Vagina (tissue), 2 donors: ENCODE measurements around the gene WDR45. TPM values are rescaled to one million over a fixed set of nuclear protein-coding genes. Genes with fewer than 3 reads are reported as not detected.

Experiments
- DNase-seq, 2 donors: peaks; one replicate each; pipeline ENCODE4 v3.0.0-alpha.2; 2017; ENCODE audit errors: extremely low spot score in 2 of 2
- H3K27ac ChIP-seq: fragments of 200-600 bp; sonication (generic); one replicate; pipeline ENCODE4 v1.5.1; 2019
- H3K27me3 ChIP-seq: fragments of 200-600 bp; sonication (generic); one replicate; pipeline ENCODE4 v1.5.1; 2019
- H3K36me3 ChIP-seq, 2 donors: fragments of 200-600 bp; sonication (generic); one replicate each; pipeline ENCODE4 v1.5.1; 2017 to 2019
- H3K4me1 ChIP-seq: fragments of 200-600 bp; sonication (generic); one replicate; pipeline ENCODE4 v1.5.1; 2019
- H3K4me3 ChIP-seq, 2 donors: fragments of 200-600 bp; sonication (generic); 1 replicate in 1 of 2; 2 replicates in 1 of 2; pipeline ENCODE4 v1.5.1; 2016 to 2019
- H3K9me3 ChIP-seq: fragments of 200-600 bp; sonication (generic); one replicate; pipeline ENCODE4 v1.5.1; 2019
- POLR2A ChIP-seq, 2 donors: fragments of 450-650 bp; IDR thresholded peaks; one replicate each; pipeline ENCODE4 v1.6.1; 2017; ENCODE audit warnings: antibody characterized with exemption in 2 of 2, mild to moderate bottlenecking in 2 of 2, moderate library complexity in 2 of 2
- POLR2AphosphoS5 ChIP-seq, 2 donors: sonication (generic); formaldehyde crosslinking; IDR thresholded peaks; one replicate each; pipeline ENCODE4 v1.9.0; 2017; ENCODE audit warnings: antibody characterized with exemption in 2 of 2, mild to moderate bottlenecking in 2 of 2, low read depth in 1 of 2; ENCODE audit not compliant: insufficient read depth in 1 of 2
- intact Hi-C: fragments of 100-400 bp; cut with DNase I; formaldehyde crosslinking; loops from one replicate; pipeline ENCODE4 v1.15.1; 2023
- total RNA-seq: library from RNA; depleted of rRNA; stranded (reverse); fragments of >200 nt; gene quantifications from one replicate; pipeline ENCODE4 v1.2.3, GENCODE V29; 2016
- TF ChIP-seq, protein P1 (sequence below), 3 experiments: fragments of 450-650 bp in 2 of 3; fragments of 200-600 bp in 1 of 3; sonication (generic) in 1 of 3; IDR thresholded peaks; one replicate each; pipeline ENCODE4 v1.5.1; 2017 to 2019; ENCODE audit warnings: antibody characterized with exemption in 3 of 3, mild to moderate bottlenecking in 2 of 3, moderate library complexity in 2 of 3

The WDR45 gene
- total RNA-seq, 1 donor from 2014 or later, result 72.7 TPM

DNA sequence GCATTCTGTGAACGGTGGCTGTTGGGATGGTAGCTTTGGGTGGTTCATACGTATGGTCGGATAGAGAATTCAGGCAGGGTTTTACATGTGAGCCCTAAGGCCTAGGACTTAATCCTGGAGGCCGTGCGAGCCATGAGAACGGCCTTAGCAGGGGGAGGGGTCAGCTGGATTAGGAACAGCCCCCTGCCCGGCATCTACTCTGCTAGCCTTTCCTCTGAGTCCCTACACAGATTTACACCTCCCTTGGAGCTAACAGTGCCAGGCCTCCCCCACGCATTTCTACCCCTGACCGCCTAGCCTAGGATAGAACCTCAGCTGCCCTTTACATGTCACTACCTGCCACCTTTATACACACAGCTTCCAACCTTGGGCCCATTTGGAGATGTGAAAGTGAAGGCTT is 13.0 kb downstream of the WDR45 start:
- Histone ChIP-seq H3K9me3 (no peaks in the 10 kb centered on the region), H3K27ac (no peak overlapping the region), H3K4me3 (no peak overlapping the region), H3K4me1 (no peaks in the 10 kb centered on the region), H3K27me3 (no peaks in the 10 kb centered on the region), H3K36me3 (peaks cover 0 to 5% of the 10 kb centered on the region in 2 donors)
- TF ChIP-seq, protein P1, sequence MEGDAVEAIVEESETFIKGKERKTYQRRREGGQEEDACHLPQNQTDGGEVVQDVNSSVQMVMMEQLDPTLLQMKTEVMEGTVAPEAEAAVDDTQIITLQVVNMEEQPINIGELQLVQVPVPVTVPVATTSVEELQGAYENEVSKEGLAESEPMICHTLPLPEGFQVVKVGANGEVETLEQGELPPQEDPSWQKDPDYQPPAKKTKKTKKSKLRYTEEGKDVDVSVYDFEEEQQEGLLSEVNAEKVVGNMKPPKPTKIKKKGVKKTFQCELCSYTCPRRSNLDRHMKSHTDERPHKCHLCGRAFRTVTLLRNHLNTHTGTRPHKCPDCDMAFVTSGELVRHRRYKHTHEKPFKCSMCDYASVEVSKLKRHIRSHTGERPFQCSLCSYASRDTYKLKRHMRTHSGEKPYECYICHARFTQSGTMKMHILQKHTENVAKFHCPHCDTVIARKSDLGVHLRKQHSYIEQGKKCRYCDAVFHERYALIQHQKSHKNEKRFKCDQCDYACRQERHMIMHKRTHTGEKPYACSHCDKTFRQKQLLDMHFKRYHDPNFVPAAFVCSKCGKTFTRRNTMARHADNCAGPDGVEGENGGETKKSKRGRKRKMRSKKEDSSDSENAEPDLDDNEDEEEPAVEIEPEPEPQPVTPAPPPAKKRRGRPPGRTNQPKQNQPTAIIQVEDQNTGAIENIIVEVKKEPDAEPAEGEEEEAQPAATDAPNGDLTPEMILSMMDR (IDR thresholded peaks at IDR 0.05), result no peak
- no peak for TF ChIP-seq POLR2A (IDR thresholded peaks at IDR 0.05)
- no peak for TF ChIP-seq POLR2AphosphoS5 (IDR thresholded peaks at IDR 0.05; ENCODE audit: insufficient read depth in 1 of 2, low read depth in 1 of 2)
- no peak for DNase-seq
- intact Hi-C loops, result no loop called here

DNA sequence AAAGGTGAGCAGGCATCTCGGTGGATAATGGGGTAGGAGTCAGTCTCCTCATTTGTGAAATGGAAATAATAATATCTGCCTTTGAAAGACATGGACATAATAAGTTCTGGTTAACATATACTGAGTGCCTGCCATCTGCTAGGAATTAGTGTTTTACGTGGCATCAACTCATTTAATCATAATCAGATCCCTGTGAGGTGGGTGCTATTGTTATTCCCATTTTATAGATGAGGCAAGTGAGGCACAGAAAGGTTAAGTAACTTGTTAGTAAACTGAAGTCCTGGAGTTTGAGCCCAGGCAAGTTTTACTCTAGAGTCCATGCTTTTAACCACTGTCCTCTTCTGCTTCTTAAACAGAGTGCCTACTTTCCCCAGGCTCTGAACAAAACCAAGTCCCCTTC is 13.4 kb downstream of the WDR45 start:
- Histone ChIP-seq H3K4me1 (no peaks in the 10 kb centered on the region), H3K9me3 (no peaks in the 10 kb centered on the region), H3K36me3 (peaks cover 0 to 5% of the 10 kb centered on the region in 2 donors), H3K27me3 (no peaks in the 10 kb centered on the region), H3K4me3 (no peak overlapping the region), H3K27ac (no peak overlapping the region)
- intact Hi-C loops, result no loop called here
- TF ChIP-seq POLR2A (IDR thresholded peaks at IDR 0.05) (no peak), POLR2AphosphoS5 (IDR thresholded peaks at IDR 0.05; ENCODE audit: insufficient read depth in 1 of 2, low read depth in 1 of 2) (no peak)
- TF ChIP-seq, protein P1 (IDR thresholded peaks at IDR 0.05), result no peak
- no peak for DNase-seq

DNA sequence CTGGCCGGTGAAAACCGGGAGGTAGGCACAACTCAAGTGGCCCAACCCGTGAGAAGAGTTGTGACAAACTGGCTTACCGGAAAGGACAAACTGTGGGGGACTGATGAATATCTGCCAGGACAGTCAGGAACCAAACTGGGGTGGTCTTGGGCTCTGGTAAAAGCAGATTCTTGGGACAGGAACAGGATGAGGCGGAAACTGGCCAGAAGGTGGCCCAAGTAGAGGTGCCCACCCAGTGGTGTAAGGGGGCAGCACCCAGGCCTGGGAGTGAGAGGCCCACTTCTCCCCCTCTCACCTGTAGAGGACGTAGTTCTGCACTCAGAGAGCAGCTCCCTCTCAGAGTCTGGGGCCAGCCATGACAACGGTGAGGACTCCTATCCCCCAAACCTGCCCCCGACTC is 15.0 kb downstream of the WDR45 start:
- TF ChIP-seq POLR2AphosphoS5 (IDR thresholded peaks at IDR 0.05; ENCODE audit: insufficient read depth in 1 of 2, low read depth in 1 of 2) (no peak), POLR2A (IDR thresholded peaks at IDR 0.05) (no peak)
- TF ChIP-seq, protein P1 (IDR thresholded peaks at IDR 0.05), result no peak
- Histone ChIP-seq H3K9me3 (no peaks in the 10 kb centered on the region), H3K27me3 (no peaks in the 10 kb centered on the region), H3K27ac (no peak overlapping the region), H3K36me3 (peaks cover 0 to 5% of the 10 kb centered on the region in 2 donors), H3K4me1 (no peaks in the 10 kb centered on the region), H3K4me3 (no peak overlapping the region)
- intact Hi-C loops, result no loop called here
- DNase-seq, result no peak

DNA sequence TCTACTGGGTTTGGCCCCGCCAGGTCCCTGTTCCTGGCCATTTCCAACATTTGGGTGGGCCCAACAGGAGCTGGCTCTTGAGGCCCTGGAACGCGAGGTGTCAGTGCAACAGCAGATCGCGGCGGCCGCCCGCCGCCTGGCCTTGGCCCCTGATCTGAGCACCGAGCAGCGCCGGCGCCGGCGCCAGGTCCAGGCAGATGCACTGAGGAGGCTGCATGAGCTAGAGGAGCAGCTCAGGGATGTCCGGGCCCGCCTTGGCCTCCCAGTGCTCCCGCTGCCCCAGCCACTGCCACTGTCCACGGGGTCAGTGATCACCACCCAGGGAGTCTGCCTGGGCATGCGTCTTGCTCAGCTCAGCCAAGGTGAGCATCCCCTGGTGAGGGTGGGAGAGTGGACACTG is 15.4 kb downstream of the WDR45 start:
- DNase-seq, result no peak
- Histone ChIP-seq H3K9me3 (no peaks in the 10 kb centered on the region), H3K36me3 (peaks cover 0 to 5% of the 10 kb centered on the region in 2 donors), H3K4me1 (no peaks in the 10 kb centered on the region), H3K27ac (no peak overlapping the region), H3K27me3 (no peaks in the 10 kb centered on the region), H3K4me3 (no peak overlapping the region)
- intact Hi-C loops, result no loop called here
- TF ChIP-seq POLR2AphosphoS5 (IDR thresholded peaks at IDR 0.05; ENCODE audit: insufficient read depth in 1 of 2, low read depth in 1 of 2) (no peak), POLR2A (IDR thresholded peaks at IDR 0.05) (no peak)
- TF ChIP-seq, protein P1 (IDR thresholded peaks at IDR 0.05), result no peak

DNA sequence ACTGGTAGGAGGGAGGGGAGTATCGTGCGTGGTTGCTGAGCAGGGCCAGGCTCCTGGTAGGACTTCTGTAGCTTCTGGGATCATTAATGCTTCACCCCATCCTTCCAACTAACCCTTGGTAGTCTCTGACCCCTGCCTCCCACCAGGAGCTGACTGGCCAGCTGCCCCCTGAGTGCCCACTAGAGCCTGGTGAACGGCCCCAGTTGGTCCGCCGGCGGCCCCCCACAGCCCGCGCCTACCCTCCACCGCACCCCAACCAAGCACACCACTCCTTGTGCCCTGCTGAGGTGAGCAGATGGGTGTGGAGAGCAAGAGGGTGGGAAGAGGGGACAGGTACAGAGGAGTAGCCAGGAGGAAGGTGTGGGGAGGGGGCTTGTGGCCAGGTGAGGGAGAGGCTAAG is 16.0 kb downstream of the WDR45 start:
- peaks cover 0 to 5% of the 10 kb centered on the region in 2 donors for H3K36me3 ChIP-seq
- no peaks in the 10 kb centered on the region for H3K27me3 ChIP-seq
- no peaks in the 10 kb centered on the region for H3K9me3 ChIP-seq
- peaks cover under 1% of the 10 kb centered on the region for H3K4me1 ChIP-seq
- TF ChIP-seq, protein P1 (IDR thresholded peaks at IDR 0.05), result no peak
- no peak for TF ChIP-seq POLR2AphosphoS5 (IDR thresholded peaks at IDR 0.05; ENCODE audit: insufficient read depth in 1 of 2, low read depth in 1 of 2)
- intact Hi-C loops, result no loop called here
- no peak overlapping the region for H3K4me3 ChIP-seq
- no peak overlapping the region for H3K27ac ChIP-seq
- no peak for DNase-seq
